SIG-M5 (cell line): ENCODE measurements around the gene HIRA.

ENCODE experiments used
- DNase-seq: peaks from one replicate; lab custom pipeline; 2025; lab: John Stamatoyannopoulos, UW

The HIRA gene

DNA sequence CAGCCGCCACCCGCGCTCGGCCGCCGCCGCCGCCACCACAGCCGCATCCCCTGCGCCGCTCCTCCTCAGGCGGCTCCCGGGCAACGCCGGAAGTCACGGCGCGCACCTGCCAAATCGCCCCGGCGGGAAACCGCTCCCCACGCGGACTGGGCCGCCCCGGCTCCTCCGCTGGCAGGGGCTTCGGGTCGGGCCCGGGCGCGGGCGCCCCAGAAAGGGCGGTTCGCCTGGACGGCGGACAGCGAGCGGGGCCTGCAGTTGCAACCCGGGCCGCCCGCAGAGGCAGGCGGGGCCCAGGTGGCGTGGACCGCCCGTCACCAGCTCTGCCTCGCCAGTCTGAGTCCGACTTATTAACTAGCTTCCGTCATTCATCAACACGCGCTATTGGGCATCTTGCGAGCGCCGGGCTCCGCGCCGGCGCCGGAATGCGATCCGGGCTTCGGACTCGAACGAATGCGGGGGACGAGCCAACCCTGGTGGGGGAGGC, at the start of gene HIRA:
TSS of gene HIRA (minus strand) at position 85 of the 484 bp plus-strand sequence. CDS start 257 bp downstream, outside the sequence.
- no peak for DNase-seq

- DNase-seq: no peak
These were observed 49.3 kb upstream of the HIRA start for GRCh38 chr22:19480789-19481188.

DNA sequence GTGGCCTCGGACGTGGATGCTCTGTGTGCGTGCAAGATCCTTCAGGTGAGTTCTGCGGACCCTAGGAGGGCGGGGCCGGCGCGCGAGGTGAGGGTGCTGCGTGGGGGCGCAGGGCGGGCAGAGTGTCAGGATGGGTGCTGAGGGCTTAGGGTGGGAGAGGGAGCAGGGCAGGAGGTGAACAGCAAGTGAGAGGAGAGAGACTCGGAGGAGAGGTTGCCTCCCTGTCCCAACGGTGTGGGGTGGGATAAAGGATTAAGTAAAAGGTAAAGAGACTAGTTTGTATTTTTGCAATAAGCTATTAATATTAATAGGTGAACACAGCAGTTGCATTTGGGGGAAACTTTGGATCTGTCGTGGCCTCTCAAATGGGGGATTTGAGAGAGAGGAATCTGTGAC, 48.6 kb upstream of the HIRA start:
- no peak for DNase-seq

- DNase-seq: peak; percentile 91
These were observed 48.0 kb upstream of the HIRA start, which contains the start of gene CDC45 for GRCh38 chr22:19479355-19480172. TSS of gene CDC45 (plus strand) at chr22:19479920. CDS start at chr22:19479969, 49 bp downstream.

GRCh38 chr22:19478901-19479354, 47.4 kb upstream of the HIRA start, which contains the start of gene UFD1:
TSS of gene UFD1 (minus strand) at chr22:19479193. CDS start at chr22:19479085, 108 bp downstream.
- no peak for DNase-seq

GRCh38 chr22:19478045-19478900, 46.7 kb upstream of the HIRA start:
- DNase-seq: no peak

GRCh38 chr22:19477321-19478044, 46.0 kb upstream of the HIRA start:
- DNase-seq: no peak

DNA sequence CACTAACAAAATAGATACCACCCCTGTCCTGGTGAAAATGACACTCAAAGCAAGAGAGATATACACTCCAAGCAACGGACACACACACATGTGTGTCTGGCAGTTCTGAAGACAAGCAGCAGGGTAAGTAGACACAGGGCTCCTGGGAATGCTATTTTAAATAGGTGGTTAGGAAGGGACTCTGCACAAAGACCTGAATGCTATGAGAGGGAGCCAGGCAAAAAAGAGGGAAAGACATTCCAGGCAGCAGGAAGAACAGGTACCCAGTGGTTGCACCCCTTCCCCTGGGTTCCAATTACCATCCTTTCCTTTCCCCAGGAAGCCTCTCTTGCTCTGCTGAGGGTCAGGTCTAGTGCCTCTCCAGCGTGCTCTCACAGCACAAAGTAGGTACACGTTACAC, 44.5 kb upstream of the HIRA start:
- no peak for DNase-seq

GRCh38 chr22:19473578-19473977, 42.0 kb upstream of the HIRA start:
- DNase-seq: no peak

DNA sequence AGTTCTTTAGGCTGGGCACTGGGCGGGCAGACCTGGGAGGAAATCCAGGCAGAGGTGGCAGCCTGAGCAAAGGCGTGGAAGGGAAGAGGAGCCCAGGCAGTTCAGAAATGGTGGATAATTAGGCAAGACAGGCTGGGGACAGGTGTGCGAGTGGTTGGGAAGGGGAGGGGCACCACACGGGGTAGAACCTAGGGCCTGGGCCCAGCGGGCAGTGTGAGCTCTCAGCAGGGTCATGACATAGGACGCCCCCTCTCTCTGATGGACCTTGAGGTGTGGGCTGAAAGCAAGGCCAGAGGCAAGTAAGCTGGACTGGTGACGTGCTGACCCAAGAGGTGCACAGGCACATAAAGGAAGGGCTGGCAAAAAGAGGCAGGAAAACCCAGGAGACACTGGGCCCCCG, 40.7 kb upstream of the HIRA start:
- DNase-seq: no peak

- no peak for DNase-seq
These were observed 40.0 kb upstream of the HIRA start for GRCh38 chr22:19471572-19471971.

DNA sequence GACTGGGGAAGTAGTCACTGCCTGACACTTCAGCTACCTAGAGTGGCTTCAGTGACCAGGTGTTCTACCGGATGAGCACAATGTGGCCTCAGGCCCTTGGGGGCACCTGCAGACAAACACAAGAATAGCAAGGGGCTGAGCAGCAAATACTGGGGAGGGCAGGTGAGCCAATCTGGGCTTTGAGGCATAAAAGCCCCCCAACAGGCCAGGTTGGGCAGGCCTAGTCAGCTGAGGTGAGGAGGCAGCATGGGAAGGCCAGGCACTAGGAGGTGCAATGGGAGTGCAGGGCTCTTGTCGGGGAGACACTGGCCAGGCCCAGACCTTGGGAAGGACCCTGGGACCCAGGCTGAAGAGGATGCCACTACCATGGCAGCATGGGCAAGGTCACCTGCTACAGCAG, 38.5 kb upstream of the HIRA start:
- no peak for DNase-seq

GRCh38 chr22:19469421-19469820, 37.9 kb upstream of the HIRA start:
- no peak for DNase-seq

DNA sequence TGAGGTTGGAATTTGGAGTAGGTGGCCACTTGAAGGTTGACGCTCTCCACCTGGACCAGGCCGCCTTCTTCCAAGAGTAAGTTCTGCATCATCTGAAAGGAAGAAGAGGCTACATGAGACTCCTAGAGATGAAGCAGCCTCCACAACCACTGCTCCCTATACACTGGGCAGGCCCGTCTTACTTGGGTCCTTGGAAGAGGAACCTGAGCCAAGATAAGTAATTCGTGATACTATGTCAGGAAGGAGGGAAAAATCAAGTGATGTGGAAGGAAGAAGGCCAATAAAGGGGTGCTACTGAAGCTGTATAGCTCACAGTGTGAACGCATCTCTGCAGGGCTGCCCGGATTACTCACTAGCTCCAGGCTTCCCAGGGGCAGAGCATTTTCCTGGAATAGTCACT, 36.4 kb upstream of the HIRA start:
- no peak for DNase-seq

DNA sequence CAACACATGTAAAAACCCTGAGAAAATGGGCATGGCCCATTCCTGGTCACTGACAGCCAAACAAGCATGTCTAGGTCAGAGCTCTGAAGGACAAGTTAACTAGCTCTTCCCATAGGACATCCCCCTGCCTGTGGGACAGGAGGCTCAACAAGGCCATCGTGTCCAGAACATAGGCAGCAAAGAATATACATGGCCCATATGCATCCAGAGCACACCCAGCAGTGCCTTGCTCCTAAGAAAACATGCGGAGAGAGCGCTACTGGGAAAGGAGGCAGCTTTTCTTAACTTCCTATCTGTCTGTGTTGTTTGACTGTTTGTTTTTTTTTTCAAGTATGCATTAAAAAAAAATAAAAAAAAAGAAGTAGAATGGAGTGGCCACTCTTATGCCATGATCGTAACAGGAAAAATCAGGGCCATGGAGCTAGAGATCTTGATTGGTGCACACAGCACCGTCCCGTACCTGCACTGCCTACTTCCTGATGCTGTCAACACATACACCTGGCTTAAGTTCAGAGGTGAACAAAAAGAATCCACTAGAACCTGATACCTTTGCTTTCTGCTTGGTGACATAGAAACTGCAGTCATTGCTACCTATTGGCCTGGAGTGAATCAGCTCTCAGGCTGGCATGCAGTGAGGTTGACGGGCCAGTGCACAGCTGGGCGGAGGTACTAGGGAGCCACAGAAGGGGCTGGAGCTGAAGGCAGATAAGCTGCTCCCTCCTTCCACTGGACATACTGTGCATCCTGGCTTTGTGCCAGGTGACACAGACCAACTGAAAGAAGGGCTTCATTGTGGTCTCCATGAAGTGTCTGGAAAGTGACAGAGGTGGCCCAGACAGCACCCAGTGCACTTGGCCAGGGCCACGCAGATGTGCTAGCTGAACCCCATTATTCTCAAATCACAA, 35.6 kb upstream of the HIRA start:
- DNase-seq: no peak

GRCh38 chr22:19466126-19466716, 34.7 kb upstream of the HIRA start:
- DNase-seq: no peak

GRCh38 chr22:19464975-19465374, 33.4 kb upstream of the HIRA start:
- no peak for DNase-seq

DNA sequence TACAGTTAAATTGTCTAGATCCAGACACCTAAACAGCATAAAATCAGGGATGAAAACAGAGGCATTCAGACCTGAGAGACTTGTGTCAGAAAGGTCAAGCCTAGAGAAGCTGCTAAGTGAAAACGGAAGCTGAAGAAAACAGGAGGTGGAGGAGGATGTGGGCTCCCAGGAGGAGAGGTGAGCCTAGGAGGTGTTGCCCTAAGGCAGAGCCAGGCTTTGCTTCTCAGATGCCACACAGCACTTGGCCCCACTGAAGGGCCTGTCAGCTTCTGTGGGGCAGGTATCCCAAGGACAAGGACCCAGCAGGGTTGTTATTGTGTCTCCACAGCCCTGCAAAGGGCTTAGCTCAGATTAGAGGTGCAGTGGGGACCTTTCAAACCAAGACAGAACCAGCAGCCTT, 33.0 kb upstream of the HIRA start:
- no peak for DNase-seq

DNA sequence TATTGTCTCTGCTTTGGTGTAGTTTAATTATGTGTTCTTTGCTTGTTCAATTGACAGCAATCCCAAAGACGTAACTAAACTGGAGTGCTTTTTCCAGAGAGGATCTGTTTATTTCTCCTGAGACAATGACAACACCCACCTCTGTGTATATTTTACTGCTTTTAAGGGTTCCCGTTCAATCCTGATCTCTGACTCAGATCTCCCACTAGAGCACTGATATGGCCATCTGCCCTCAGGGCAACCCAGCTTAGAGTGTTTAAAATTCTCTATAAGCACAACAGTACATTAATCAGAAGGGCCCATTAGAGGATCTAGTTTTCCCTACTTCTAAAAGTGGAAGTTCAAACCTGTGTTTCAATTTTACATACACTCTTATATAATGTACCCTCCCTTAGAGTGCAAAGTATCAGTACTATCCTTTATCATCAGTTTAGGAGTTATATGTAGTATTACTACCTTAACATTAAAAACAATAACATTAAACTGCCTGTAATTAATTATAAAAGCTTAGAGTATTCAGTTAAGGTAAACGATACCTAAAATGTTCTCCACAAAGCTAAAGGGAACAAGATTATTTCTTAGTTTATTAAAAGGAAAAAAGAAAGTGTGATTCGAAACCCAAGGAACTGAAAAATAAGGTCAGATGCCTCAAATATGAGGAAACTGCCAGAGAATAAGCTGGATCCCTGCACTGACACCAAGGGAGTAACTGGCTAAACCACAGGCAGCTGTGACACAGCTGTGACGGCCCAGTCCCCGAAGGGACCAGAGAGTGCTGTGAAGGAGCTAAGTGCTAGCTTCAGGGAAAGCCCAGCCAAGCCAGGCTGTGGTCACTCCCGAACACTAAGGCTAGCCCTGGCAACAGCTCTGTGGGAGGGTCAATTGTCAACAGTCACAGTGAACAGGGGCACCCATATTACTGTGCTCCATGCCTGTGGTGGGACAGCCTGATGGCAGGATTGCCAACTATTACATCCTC, 32.2 kb upstream of the HIRA start:
- DNase-seq: no peak
